SK-N-SH (cell line): ENCODE results near the gene ACOT7. TPM values are rescaled to one million over a fixed set of nuclear protein-coding genes. Genes with fewer than 3 reads are reported as not detected.

Experiments used
- CTCF ChIA-PET: fragments of 300-600, 350-600 bp; formaldehyde crosslinking; extraction: SDS; loops from one replicate; lab custom pipeline; 2021; lab: Yijun Ruan, JAX
- POLR2A ChIA-PET: fragments of 350-600 bp; sonication (Branson Sonifier 250); formaldehyde crosslinking; extraction: SDS; loops from one replicate; lab custom pipeline; 2020; ENCODE audit warnings: antibody characterized with exemption, inconsistent platforms; lab: Yijun Ruan, JAX
- DNase-seq: peaks from one replicate; pipeline ENCODE4 v3.0.0; 2012
- H2AFZ ChIP-seq: fragments of 200-600 bp; sonication (generic); 2 replicates; pipeline ENCODE4 v1.8.1; 2016; ENCODE audit warnings: antibody characterized with exemption, mild to moderate bottlenecking, low read depth
- H3F3A ChIP-seq: fragments of 200-600 bp; sonication (generic); replicated peaks from 2 replicates; pipeline ENCODE3; 2016; ENCODE audit warnings: antibody characterized with exemption, mild to moderate bottlenecking; ENCODE audit not compliant: insufficient read depth
- H3K27ac ChIP-seq, 2 experiments: fragments of 200-500 bp in 1 of 2; fragments of 200-600 bp in 1 of 2; sonication (Bioruptor generic) in 1 of 2; sonication (generic), shearing (Covaris generic) in 1 of 2; 2 replicates each; pipeline versions ENCODE4 v1.5.1 to v1.6.1; 2014 to 2016; ENCODE audit warnings: low read depth in 2 of 2, inconsistent platforms in 1 of 2, low read length in 1 of 2, mild to moderate bottlenecking in 1 of 2, mixed read lengths in 1 of 2
- H3K27me3 ChIP-seq: fragments of 200-600 bp; sonication (generic), shearing (Covaris generic); 2 replicates; pipeline ENCODE4 v1.6.1; 2016; ENCODE audit warnings: mixed run types; ENCODE audit not compliant: insufficient read depth
- H3K36me3 ChIP-seq, 2 experiments: fragments of 200-500 bp in 1 of 2; fragments of 200-600 bp in 1 of 2; sonication (Bioruptor generic) in 1 of 2; sonication (generic) in 1 of 2; replicated peaks in 1 of 2; 2 replicates each; pipeline versions ENCODE3 to v1.5.1; 2014 to 2016; ENCODE audit warnings: low read length in 1 of 2, mild to moderate bottlenecking in 1 of 2; ENCODE audit not compliant: insufficient read depth in 2 of 2, control insufficient read depth in 1 of 2
- H3K4me1 ChIP-seq, 2 experiments: fragments of 200-500 bp in 1 of 2; fragments of 200-600 bp in 1 of 2; sonication (Bioruptor generic) in 1 of 2; sonication (generic), shearing (Covaris generic) in 1 of 2; 2 replicates each; pipeline versions ENCODE4 v1.5.1 to v1.6.1; 2014 to 2016; ENCODE audit warnings: low read depth in 1 of 2, low read length in 1 of 2, mixed run types in 1 of 2; ENCODE audit not compliant: insufficient read depth in 2 of 2, control insufficient read depth in 1 of 2
- H3K4me2 ChIP-seq: fragments of 200-600 bp; sonication (generic), shearing (Covaris generic); 2 replicates; pipeline ENCODE4 v1.6.1; 2017; ENCODE audit warnings: mixed run types
- H3K4me3 ChIP-seq, 2 experiments: fragments of 200-500 bp in 1 of 2; fragments of 200-600 bp in 1 of 2; sonication (Bioruptor generic) in 1 of 2; sonication (generic), shearing (Covaris generic) in 1 of 2; 2 replicates each; pipeline versions ENCODE4 v1.5.1 to v1.8.1; 2014 to 2016; ENCODE audit warnings: low read depth in 2 of 2, inconsistent platforms in 1 of 2, low read length in 1 of 2, mild to moderate bottlenecking in 1 of 2, mixed read lengths in 1 of 2, moderate library complexity in 1 of 2
- H3K79me2 ChIP-seq: fragments of 200-600 bp; sonication (generic); 2 replicates; pipeline ENCODE4 v1.8.1; 2017; ENCODE audit warnings: mild to moderate bottlenecking; ENCODE audit not compliant: insufficient read depth
- H3K9ac ChIP-seq: fragments of 200-600 bp; sonication (generic); 2 replicates; pipeline ENCODE4 v1.6.1; 2017; ENCODE audit warnings: mixed run types
- H3K9me2 ChIP-seq: fragments of 200-600 bp; sonication (generic); 2 replicates; pipeline ENCODE4 v1.6.1; 2017; ENCODE audit warnings: mixed run types
- H3K9me3 ChIP-seq: fragments of 200-600 bp; sonication (generic); 2 replicates; pipeline ENCODE4 v1.6.1; 2017; ENCODE audit warnings: mixed run types, mild to moderate bottlenecking, moderate library complexity
- H4K20me1 ChIP-seq: fragments of 200-600 bp; sonication (generic); 2 replicates; pipeline ENCODE4 v1.6.1; 2017; ENCODE audit warnings: mild to moderate bottlenecking, mixed run types; ENCODE audit not compliant: insufficient read depth
- EP300 ChIP-seq, 2 experiments: IDR thresholded peaks; 2 replicates each; pipeline versions ENCODE4 v1.4.0 to v1.6.1; 2012; ENCODE audit warnings: borderline replicate concordance in 1 of 2, low read depth in 1 of 2, low read length in 1 of 2
- FOSL2 ChIP-seq: IDR thresholded peaks from 2 replicates; pipeline ENCODE4 v1.4.0; 2012; ENCODE audit warnings: low read depth, mild to moderate bottlenecking, moderate library complexity, borderline replicate concordance
- FOXM1 ChIP-seq: IDR thresholded peaks from 2 replicates; pipeline ENCODE4 v1.4.0; 2012; ENCODE audit warnings: low read depth, mild to moderate bottlenecking
- GABPA ChIP-seq: IDR thresholded peaks from 2 replicates; pipeline ENCODE4 v1.4.0; 2012; ENCODE audit warnings: low read depth, mild to moderate bottlenecking
- JUND ChIP-seq: IDR thresholded peaks from 2 replicates; pipeline ENCODE4 v1.4.0; 2012
- MAX ChIP-seq: IDR thresholded peaks from 2 replicates; pipeline ENCODE4 v1.4.0; 2012; ENCODE audit warnings: low read depth
- MEF2A ChIP-seq: IDR thresholded peaks from 2 replicates; pipeline ENCODE4 v1.4.0; 2012; ENCODE audit warnings: low read depth, borderline replicate concordance
- MXI1 ChIP-seq: IDR thresholded peaks from 2 replicates; pipeline ENCODE4 v1.6.1; 2012; ENCODE audit warnings: mild to moderate bottlenecking, low read depth, low read length, improper control_type of control experiment
- NFIC ChIP-seq: IDR thresholded peaks from 2 replicates; pipeline ENCODE4 v1.4.0; 2012; ENCODE audit warnings: borderline replicate concordance
- POLR2AphosphoS5 ChIP-seq: IDR thresholded peaks from 2 replicates; pipeline ENCODE4 v1.6.1; 2012; ENCODE audit warnings: low read depth, low read length
- RAD21 ChIP-seq: IDR thresholded peaks from 2 replicates; pipeline ENCODE4 v1.6.1; 2012; ENCODE audit warnings: mild to moderate bottlenecking, low read length
- SMC3 ChIP-seq: IDR thresholded peaks from 2 replicates; pipeline ENCODE4 v1.6.1; 2012; ENCODE audit warnings: low read depth, low read length, improper control_type of control experiment
- USF2 ChIP-seq: fragments of 150-350 bp; IDR thresholded peaks from 2 replicates; pipeline ENCODE4 v1.6.1; 2017; ENCODE audit warnings: antibody characterized with exemption, low read length, low read depth, borderline replicate concordance
- ZBTB33 ChIP-seq: IDR thresholded peaks from 2 replicates; pipeline ENCODE4 v1.4.0; 2012; ENCODE audit warnings: low read depth, borderline replicate concordance
- WGBS: methylation state at CpG from one replicate; pipeline ENCODE4 v1.1.6; 2017; ENCODE audit warnings: low lambda C conversion rate; 5-methylcytosine and 5-hydroxymethylcytosine counted together
- polyA plus RNA-seq, 3 experiments: library from polyadenylated mRNA; depleted of rRNA; stranded (reverse); fragments of >200 nt; gene quantifications; 2 replicates each; pipeline ENCODE4 v1.2.3, GENCODE V29; 2012
- TF ChIP-seq, protein P1 (sequence below): IDR thresholded peaks from 2 replicates; pipeline ENCODE4 v1.4.0; 2012; ENCODE audit warnings: low read depth, borderline replicate concordance
- TF ChIP-seq, protein P2 (sequence below): IDR thresholded peaks from 2 replicates; pipeline ENCODE4 v1.6.1; 2012; ENCODE audit warnings: mild to moderate bottlenecking, low read depth, low read length, moderate library complexity

Gene ACOT7
- polyA plus RNA-seq, 1 of the 3 experiments (the other 2 are of a cell fraction): 289 TPM

GRCh38 chr1:6418668-6419396, 25.3 kb upstream of the ACOT7 start:
- H3K9me3 ChIP-seq: no peaks in the 10 kb centered on the region
- H3F3A ChIP-seq: no peaks in the 10 kb centered on the region
- H3K27ac ChIP-seq: no peak overlapping the region
- CTCF ChIA-PET: interaction anchor here (1.0 to 16.1 kb wide), 8 partner anchors 12 to 172 kb away, joined by 3 to 290 read pairs (median 8); no protein-coding TSS in a partner anchor
- H3K9me2 ChIP-seq: no peaks in the 10 kb centered on the region
- H3K27me3 ChIP-seq: peaks cover 17% of the 10 kb centered on the region
- WGBS: 26% methylated on average over 32 of the region's 69 CpGs
- peak; percentile 54 for DNase-seq
- H3K4me2 ChIP-seq: 0 out of 2 replicates have a peak overlapping the region, but pooled peaks have one; percentile 24
- H4K20me1 ChIP-seq: no peaks in the 10 kb centered on the region
- TF ChIP-seq USF2 (no peak), FOXM1 (no peak), JUND (no peak), EP300 (IDR thresholded peaks at IDR 0.05; ENCODE audit: borderline replicate concordance in 1 of 2, low read depth in 1 of 2, low read length in 1 of 2) (no peak), FOSL2 (no peak)
- TF ChIP-seq, all 33 proteins: peak for 0
- Histone ChIP-seq H2AFZ (no peak overlapping the region), H3K4me1 (peaks cover 6 to 15% of the 10 kb centered on the region in 2 experiments; a peak in 1 of 4 replicates), H3K79me2 (no peaks in the 10 kb centered on the region), H3K4me3 (no peak overlapping the region), H3K9ac (no peak overlapping the region), H3K36me3 (no peaks in the 10 kb centered on the region)
- POLR2A ChIA-PET: interaction anchor here (1.5 kb wide), 1 partner anchor 183 kb away, joined by 3 read pairs; the partner anchor contains the start of gene ICMT

GRCh38 chr1:6417961-6418667, 24.5 kb upstream of the ACOT7 start:
- H3K9me3 ChIP-seq: no peaks in the 10 kb centered on the region
- ChIA-PET POLR2A (no interaction called here), CTCF (interaction anchor here (0.6 to 16.1 kb wide), 8 partner anchors 13 to 171 kb away, joined by 3 to 290 read pairs (median 4); no protein-coding TSS in a partner anchor)
- DNase-seq: no peak
- no peak overlapping the region for H3K9ac ChIP-seq
- H3K27ac ChIP-seq: no peak overlapping the region
- H3K4me3 ChIP-seq: no peak overlapping the region
- H3K9me2 ChIP-seq: no peaks in the 10 kb centered on the region
- TF ChIP-seq, protein P1, sequence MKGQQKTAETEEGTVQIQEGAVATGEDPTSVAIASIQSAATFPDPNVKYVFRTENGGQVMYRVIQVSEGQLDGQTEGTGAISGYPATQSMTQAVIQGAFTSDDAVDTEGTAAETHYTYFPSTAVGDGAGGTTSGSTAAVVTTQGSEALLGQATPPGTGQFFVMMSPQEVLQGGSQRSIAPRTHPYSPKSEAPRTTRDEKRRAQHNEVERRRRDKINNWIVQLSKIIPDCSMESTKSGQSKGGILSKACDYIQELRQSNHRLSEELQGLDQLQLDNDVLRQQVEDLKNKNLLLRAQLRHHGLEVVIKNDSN: no peak
- TF ChIP-seq GABPA (no peak), POLR2AphosphoS5 (no peak), MXI1 (no peak), ZBTB33 (no peak), MEF2A (no peak), NFIC (no peak), RAD21 (no peak), JUND (no peak), MAX (no peak), SMC3 (no peak)
- TF ChIP-seq, protein P2, sequence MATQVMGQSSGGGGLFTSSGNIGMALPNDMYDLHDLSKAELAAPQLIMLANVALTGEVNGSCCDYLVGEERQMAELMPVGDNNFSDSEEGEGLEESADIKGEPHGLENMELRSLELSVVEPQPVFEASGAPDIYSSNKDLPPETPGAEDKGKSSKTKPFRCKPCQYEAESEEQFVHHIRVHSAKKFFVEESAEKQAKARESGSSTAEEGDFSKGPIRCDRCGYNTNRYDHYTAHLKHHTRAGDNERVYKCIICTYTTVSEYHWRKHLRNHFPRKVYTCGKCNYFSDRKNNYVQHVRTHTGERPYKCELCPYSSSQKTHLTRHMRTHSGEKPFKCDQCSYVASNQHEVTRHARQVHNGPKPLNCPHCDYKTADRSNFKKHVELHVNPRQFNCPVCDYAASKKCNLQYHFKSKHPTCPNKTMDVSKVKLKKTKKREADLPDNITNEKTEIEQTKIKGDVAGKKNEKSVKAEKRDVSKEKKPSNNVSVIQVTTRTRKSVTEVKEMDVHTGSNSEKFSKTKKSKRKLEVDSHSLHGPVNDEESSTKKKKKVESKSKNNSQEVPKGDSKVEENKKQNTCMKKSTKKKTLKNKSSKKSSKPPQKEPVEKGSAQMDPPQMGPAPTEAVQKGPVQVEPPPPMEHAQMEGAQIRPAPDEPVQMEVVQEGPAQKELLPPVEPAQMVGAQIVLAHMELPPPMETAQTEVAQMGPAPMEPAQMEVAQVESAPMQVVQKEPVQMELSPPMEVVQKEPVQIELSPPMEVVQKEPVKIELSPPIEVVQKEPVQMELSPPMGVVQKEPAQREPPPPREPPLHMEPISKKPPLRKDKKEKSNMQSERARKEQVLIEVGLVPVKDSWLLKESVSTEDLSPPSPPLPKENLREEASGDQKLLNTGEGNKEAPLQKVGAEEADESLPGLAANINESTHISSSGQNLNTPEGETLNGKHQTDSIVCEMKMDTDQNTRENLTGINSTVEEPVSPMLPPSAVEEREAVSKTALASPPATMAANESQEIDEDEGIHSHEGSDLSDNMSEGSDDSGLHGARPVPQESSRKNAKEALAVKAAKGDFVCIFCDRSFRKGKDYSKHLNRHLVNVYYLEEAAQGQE: no peak
- no peak overlapping the region for H2AFZ ChIP-seq
- H3K4me2 ChIP-seq: no peak overlapping the region
- H3K36me3 ChIP-seq: no peaks in the 10 kb centered on the region
- peaks cover 17% of the 10 kb centered on the region for H3K27me3 ChIP-seq
- no peaks in the 10 kb centered on the region for H4K20me1 ChIP-seq
- H3K4me1 ChIP-seq: peaks cover 2 to 8% of the 10 kb centered on the region in 2 experiments; a peak in 1 of 4 replicates
- 93% methylated on average over 3 of the region's 8 CpGs for WGBS
- H3F3A ChIP-seq: no peaks in the 10 kb centered on the region
- no peaks in the 10 kb centered on the region for H3K79me2 ChIP-seq
